HUES6 (cell line): Measurements from ENCODE around the gene CFL1.

Source experiments
- H3K27ac ChIP-seq: 2 replicates; pipeline ENCODE4 v1.7.0; 2013; ENCODE audit warnings: low read depth, mild to moderate bottlenecking, low read length, inconsistent platforms
- H3K27me3 ChIP-seq: 2 replicates; pipeline ENCODE4 v1.6.1; 2013; ENCODE audit warnings: low read length; ENCODE audit not compliant: control insufficient read depth, insufficient read depth
- H3K36me3 ChIP-seq: 2 replicates; pipeline ENCODE4 v1.6.1; 2013; ENCODE audit warnings: low read length; ENCODE audit not compliant: control insufficient read depth, insufficient read depth
- H3K4me1 ChIP-seq: 2 replicates; pipeline ENCODE4 v1.6.1; 2013; ENCODE audit warnings: low read length; ENCODE audit not compliant: control insufficient read depth, insufficient read depth
- H3K4me3 ChIP-seq: 2 replicates; pipeline ENCODE4 v1.5.1; 2013; ENCODE audit warnings: low read depth, low read length
- H3K9ac ChIP-seq: one replicate; pipeline ENCODE4 v1.6.1; 2013; ENCODE audit warnings: mild to moderate bottlenecking, low read length
- H3K9me3 ChIP-seq: 2 replicates; pipeline ENCODE4 v1.6.1; 2013; ENCODE audit warnings: low read depth, low read length; ENCODE audit not compliant: control insufficient read depth, insufficient read depth

Gene CFL1

DNA sequence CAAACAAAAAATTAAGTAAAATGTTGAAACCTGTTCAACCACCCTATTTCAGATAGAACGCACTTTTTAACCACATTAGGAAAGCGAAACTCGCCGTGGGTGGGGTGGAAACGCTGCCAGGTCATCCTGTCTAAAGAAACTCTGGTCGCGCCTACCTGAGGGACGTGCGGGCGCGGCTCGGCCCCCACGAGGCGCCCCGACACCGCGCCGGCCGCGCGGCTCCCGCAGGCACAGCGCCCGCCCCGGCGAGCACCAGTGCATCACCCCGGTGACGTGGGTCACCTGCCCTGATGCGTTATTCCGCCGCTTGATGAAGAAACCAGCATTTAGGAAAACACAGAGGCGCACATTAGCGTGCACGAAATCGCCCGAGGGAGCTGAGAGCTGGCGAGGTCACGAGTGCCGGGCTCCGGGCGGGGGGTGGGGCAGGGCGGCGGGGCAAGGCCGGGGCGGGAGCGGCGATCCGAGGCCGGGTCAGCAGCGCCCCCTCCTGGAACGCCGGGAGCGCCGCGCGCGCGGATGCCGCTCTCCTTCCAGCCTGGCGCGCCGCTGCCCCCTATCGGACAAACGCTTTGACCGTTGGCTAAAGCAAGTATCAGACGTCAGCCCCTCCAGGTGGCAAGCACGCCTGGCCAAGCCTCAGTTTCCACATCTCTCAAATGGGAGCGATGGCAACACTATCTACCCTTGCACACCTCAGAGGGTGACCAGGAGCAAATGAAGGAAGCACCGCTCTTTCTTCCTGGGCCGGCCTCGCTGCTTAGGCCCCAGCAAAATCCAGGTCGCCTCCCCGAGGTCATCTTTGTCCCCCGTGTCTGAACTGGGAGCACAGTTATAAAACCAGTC is 39.9 kb downstream of the CFL1 start:
- peak overlapping the region; percentile 66 for H3K9ac ChIP-seq

GRCh38 chr11:65817312-65817834 is 40.6 kb downstream of the CFL1 start:
- H3K27ac ChIP-seq: no peak overlapping the region
- H3K36me3 ChIP-seq: no peaks in the 10 kb centered on the region
- peak overlapping the region; percentile 66 for H3K9ac ChIP-seq
- no peaks in the 10 kb centered on the region for H3K9me3 ChIP-seq
- peaks cover 7% of the 10 kb centered on the region for H3K27me3 ChIP-seq
- no peaks in the 10 kb centered on the region for H3K4me1 ChIP-seq
- H3K4me3 ChIP-seq: peak overlapping the region; percentile 84

More for the DNA sequence above, 39.9 kb downstream of the CFL1 start:
- Histone ChIP-seq H3K36me3 (no peaks in the 10 kb centered on the region), H3K4me3 (peak overlapping the region; percentile 84), H3K9me3 (no peaks in the 10 kb centered on the region), H3K4me1 (no peaks in the 10 kb centered on the region), H3K27me3 (peaks cover 7% of the 10 kb centered on the region), H3K27ac (no peak overlapping the region)

DNA sequence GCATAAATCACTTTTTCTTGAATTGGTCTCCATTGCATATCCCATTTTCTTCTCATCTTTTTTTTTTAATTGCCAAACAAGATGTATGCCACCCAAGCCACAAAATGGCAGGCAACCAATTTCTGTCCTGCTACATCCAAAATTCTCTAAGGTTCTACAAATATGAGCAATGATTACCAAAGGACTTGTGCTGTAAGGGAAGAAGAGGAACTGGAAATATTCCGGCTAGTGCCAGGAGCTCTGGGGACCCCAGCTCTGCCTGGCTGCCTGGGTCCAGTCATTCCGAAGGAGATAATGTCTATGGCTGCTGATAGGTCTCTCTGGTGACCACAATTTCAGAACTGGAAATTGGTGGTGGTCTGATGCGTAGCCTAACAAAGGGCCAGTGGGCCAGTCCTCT is 41.3 kb downstream of the CFL1 start:
- H3K27ac ChIP-seq: no peak overlapping the region
- H3K36me3 ChIP-seq: no peaks in the 10 kb centered on the region
- H3K4me3 ChIP-seq: no peak overlapping the region

DNA sequence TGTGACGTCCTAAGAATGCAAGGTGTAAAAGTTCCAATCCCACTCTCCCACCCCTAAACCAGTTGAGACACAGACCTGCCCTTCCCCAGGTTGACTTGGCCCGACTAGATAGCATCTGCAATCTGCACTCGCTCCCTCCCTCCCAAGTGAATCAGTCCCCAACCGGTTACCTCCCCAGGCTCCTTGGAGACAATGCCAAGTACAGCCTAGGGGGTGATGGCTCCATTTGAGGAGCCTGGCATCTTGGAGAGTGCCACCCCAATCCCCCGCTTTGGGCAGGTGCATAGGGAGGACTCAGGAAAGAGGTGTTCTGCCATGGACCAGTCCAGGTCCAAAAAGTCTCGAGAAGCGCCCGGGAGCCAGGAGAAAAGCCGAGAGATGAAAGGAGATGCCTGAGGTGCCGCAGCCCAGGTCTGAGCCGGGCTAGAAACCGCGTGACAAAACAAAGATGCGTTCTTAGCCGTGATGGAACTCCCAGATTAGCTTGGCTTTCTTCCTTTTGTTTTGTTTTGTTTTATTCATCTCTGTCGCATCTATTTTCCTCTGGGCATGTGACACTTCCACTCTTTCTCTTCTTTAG is 42.9 kb downstream of the CFL1 start:
- H3K4me3 ChIP-seq: no peak overlapping the region

More for the DNA sequence above, 41.3 kb downstream of the CFL1 start:
- H3K9ac ChIP-seq: no peak overlapping the region
- peaks cover 7% of the 10 kb centered on the region for H3K27me3 ChIP-seq
- no peaks in the 10 kb centered on the region for H3K4me1 ChIP-seq
- no peaks in the 10 kb centered on the region for H3K9me3 ChIP-seq

DNA sequence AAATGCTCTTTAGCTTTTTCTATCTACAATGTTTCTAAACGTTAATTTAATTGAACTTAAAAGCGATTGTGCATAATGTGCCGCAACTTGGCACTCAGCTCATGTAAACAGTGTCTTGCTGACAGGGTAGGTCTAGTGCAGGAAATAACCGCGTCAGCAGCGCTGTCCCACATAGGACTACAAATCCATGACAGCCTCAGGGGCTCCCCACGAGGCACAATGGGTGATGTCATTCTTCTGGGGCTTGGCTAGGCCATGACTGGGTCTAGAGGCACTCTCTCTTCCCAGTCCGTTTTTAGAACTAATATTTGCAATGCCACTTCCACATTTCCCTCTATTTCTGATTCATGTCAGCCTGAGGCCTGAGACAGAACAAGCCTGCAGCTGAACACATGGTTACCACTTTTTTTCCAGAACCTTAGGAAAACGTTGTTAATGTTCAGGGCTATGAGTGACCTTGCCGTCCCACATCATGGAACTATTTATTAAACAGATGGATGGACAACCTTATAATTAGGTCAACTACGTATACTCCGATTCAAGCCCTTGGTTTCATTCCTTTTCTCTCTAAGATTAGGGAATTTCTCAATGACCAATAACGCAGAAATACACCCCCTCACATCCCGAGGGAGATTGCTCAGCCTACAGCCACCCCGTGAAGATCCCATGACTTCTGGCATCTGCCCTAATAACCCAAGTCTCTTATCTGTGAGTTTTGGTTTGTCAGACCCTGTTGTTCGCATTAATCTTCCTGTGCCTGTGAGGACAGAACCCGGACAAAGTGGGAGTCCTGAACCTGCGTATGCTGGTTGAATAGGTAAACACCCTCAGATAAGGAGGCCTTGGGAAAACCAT is 43.6 kb downstream of the CFL1 start:
- no peaks in the 10 kb centered on the region for H3K36me3 ChIP-seq
- no peak overlapping the region for H3K27ac ChIP-seq
- no peak overlapping the region for H3K4me3 ChIP-seq
- H3K9ac ChIP-seq: no peak overlapping the region
- H3K27me3 ChIP-seq: peaks cover 7% of the 10 kb centered on the region
- no peaks in the 10 kb centered on the region for H3K4me1 ChIP-seq
- H3K9me3 ChIP-seq: no peaks in the 10 kb centered on the region

More for the DNA sequence above, 42.9 kb downstream of the CFL1 start:
- Histone ChIP-seq H3K27me3 (peaks cover 7% of the 10 kb centered on the region), H3K9me3 (no peaks in the 10 kb centered on the region), H3K9ac (no peak overlapping the region), H3K4me1 (no peaks in the 10 kb centered on the region), H3K36me3 (no peaks in the 10 kb centered on the region), H3K27ac (no peak overlapping the region)

DNA sequence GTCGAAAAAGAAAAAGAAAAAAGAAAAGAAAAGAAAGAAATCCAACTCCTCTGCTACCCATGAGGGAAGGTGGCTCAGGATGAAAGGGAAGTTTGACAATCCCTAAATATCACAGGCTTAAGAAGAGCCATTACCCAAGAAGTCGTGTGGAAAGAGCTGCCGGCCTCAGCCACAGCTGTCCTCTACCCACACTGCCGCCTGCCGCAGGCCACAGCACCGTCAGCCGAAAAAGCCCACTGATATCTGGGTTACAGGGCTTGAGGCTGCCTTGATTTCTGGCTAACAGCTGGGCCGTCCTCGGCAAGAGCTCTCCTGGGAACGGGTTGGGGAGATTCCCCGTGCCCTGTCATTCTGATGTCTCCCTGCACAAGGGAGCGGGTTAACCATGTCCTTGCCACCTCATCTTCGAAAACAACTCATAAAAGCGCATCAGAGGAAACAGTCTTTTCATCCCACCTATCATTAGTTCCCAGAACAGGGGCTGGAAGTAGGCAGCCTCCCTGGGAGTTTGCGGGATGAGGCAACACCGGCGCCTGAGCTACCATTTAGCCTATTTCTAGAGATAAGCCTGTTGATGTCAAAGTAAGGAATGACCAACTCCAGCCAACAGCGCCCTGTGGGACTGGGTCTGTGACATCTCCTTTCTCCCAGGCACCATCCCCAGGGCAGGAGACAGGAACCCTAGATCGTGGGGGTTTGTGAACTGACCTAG is 46.1 kb downstream of the CFL1 start:
- H3K9ac ChIP-seq: no peak overlapping the region
- no peaks in the 10 kb centered on the region for H3K9me3 ChIP-seq
- H3K4me3 ChIP-seq: no peak overlapping the region
- H3K27me3 ChIP-seq: peaks cover 5% of the 10 kb centered on the region; the same call in 1 of the 2 replicates
- H3K36me3 ChIP-seq: no peaks in the 10 kb centered on the region
- H3K4me1 ChIP-seq: no peaks in the 10 kb centered on the region
- no peak overlapping the region for H3K27ac ChIP-seq

- no peaks in the 10 kb centered on the region for H3K36me3 ChIP-seq
- H3K4me1 ChIP-seq: no peaks in the 10 kb centered on the region
- H3K9me3 ChIP-seq: no peaks in the 10 kb centered on the region
- H3K9ac ChIP-seq: no peak overlapping the region
- no peak overlapping the region for H3K27ac ChIP-seq
- peaks cover 5% of the 10 kb centered on the region; the same call in 1 of the 2 replicates for H3K27me3 ChIP-seq
- H3K4me3 ChIP-seq: no peak overlapping the region
Observed at GRCh38 chr11:65810046-65810868, 47.7 kb downstream of the CFL1 start.

DNA sequence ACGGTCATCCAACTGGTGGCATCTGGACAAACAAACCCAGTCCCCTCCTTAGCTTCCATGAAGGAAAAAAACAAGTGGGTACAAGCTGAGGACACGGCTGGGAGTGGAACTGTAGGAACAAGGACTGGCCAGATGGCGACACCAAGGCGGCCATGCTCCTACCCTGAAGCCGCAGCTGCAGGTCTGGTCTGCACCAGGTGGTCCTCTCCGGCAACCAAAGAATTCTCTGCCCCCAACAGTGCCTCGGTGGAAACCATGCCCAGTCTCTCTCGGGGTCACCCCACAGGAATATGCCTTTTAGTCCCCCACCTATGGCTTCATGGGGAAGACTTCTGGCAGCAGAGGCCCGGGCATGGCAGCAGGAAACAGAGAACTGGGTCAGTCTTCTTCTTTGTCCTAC is 48.5 kb downstream of the CFL1 start:
- no peaks in the 10 kb centered on the region for H3K36me3 ChIP-seq
- H3K4me3 ChIP-seq: no peak overlapping the region
- no peak overlapping the region for H3K27ac ChIP-seq
- H3K27me3 ChIP-seq: peaks cover 5% of the 10 kb centered on the region; the same call in 1 of the 2 replicates
- H3K4me1 ChIP-seq: no peaks in the 10 kb centered on the region
- no peak overlapping the region for H3K9ac ChIP-seq
- no peaks in the 10 kb centered on the region for H3K9me3 ChIP-seq

- Histone ChIP-seq H3K36me3 (no peaks in the 10 kb centered on the region), H3K27me3 (peaks cover 5% of the 10 kb centered on the region; the same call in 1 of the 2 replicates), H3K9ac (no peak overlapping the region), H3K9me3 (no peaks in the 10 kb centered on the region), H3K4me3 (no peak overlapping the region), H3K27ac (no peak overlapping the region), H3K4me1 (no peaks in the 10 kb centered on the region)
Observed at GRCh38 chr11:65808744-65809341, 49.1 kb downstream of the CFL1 start.
